WTC11 (cell line): ENCODE measurements around the gene ZNF496. TPM values are rescaled to one million over a fixed set of nuclear protein-coding genes. Genes with fewer than 3 reads are reported as not detected.
"Not testable (repeated sequence)": the region's sequence is repeated elsewhere in the genome, so short reads cannot be mapped to it uniquely, and the experiment has no call there.

Source experiments
- ATAC-seq: fragments of 200-7000 bp; cut with Tn5 transposase; 2 replicates; pipeline ENCODE4 v1.10.0; 2021; ENCODE audit warnings: mild to moderate bottlenecking, moderate library complexity
- CTCF ChIA-PET: fragments of 300-600 bp; sonication (Branson Sonifier 250); formaldehyde crosslinking; loops from one replicate; lab custom pipeline; 2021; ENCODE audit warnings: antibody characterized with exemption; lab: Charles Lee
- POLR2A ChIA-PET: fragments of 350-600 bp; sonication (Branson Sonifier 250); formaldehyde crosslinking; loops from one replicate; lab custom pipeline; 2021; ENCODE audit warnings: antibody characterized with exemption; lab: Charles Lee
- DNase-seq: peaks from one replicate; pipeline ENCODE4 v3.0.0; 2021; ENCODE audit warnings: low spot score
- H3K27ac Mint-ChIP-seq: 2 replicates; pipeline ENCODE4 v1.8.0; 2021; ENCODE audit warnings: mixed read lengths
- H3K27me3 Mint-ChIP-seq: 2 replicates; pipeline ENCODE4 v1.8.0; 2021; ENCODE audit warnings: low read depth, mild to moderate bottlenecking, moderate library complexity, mixed read lengths
- H3K36me3 Mint-ChIP-seq: 2 replicates; pipeline ENCODE4 v1.8.0; 2021; ENCODE audit warnings: mixed read lengths
- H3K4me1 Mint-ChIP-seq: 2 replicates; pipeline ENCODE4 v1.8.0; 2022; ENCODE audit warnings: mixed read lengths
- H3K4me3 Mint-ChIP-seq: 2 replicates; pipeline ENCODE4 v1.8.0; 2021; ENCODE audit warnings: mild to moderate bottlenecking, moderate library complexity, mixed read lengths
- H3K9me3 Mint-ChIP-seq: 2 replicates; pipeline ENCODE4 v1.8.0; 2021; ENCODE audit warnings: mixed read lengths
- ATF1 ChIP-seq: sonication (generic); formaldehyde crosslinking; IDR thresholded peaks from 2 replicates; pipeline ENCODE4 v1.8.1; 2023; ENCODE audit warnings: mild to moderate bottlenecking, moderate library complexity, missing genetic modification reagents
- CBFB ChIP-seq: sonication (generic); formaldehyde crosslinking; IDR thresholded peaks from 2 replicates; pipeline ENCODE4 v1.8.1; 2022; ENCODE audit warnings: mild to moderate bottlenecking, low read depth, missing genetic modification reagents
- ESRRA ChIP-seq: sonication (generic); formaldehyde crosslinking; IDR thresholded peaks from 2 replicates; pipeline ENCODE4 v1.8.1; 2022; ENCODE audit warnings: mild to moderate bottlenecking, missing genetic modification reagents, borderline replicate concordance
- GABPB1 ChIP-seq: sonication (generic); formaldehyde crosslinking; IDR thresholded peaks from 2 replicates; pipeline ENCODE4 v1.8.1; 2023; ENCODE audit warnings: mild to moderate bottlenecking, missing genetic modification reagents
- GRHL2 ChIP-seq: fragments of 250-450 bp; sonication (Bioruptor Pico); IDR thresholded peaks from 2 replicates; pipeline ENCODE4 v1.8.0; 2022; ENCODE audit warnings: mild to moderate bottlenecking, moderate library complexity; ENCODE audit not compliant: insufficient replicate concordance, severe bottlenecking
- JAZF1 ChIP-seq: fragments of 250-450 bp; sonication (Bioruptor Pico); IDR thresholded peaks from 2 replicates; pipeline ENCODE4 v1.9.0; 2021; ENCODE audit warnings: moderate library complexity, mild to moderate bottlenecking, inconsistent platforms
- JUN ChIP-seq: sonication (generic); formaldehyde crosslinking; IDR thresholded peaks from 2 replicates; pipeline ENCODE4 v1.8.0; 2023; ENCODE audit warnings: mild to moderate bottlenecking, missing genetic modification reagents
- KAT7 ChIP-seq: sonication (generic); formaldehyde crosslinking; IDR thresholded peaks from 2 replicates; pipeline ENCODE4 v1.8.1; 2023; ENCODE audit warnings: missing genetic modification reagents, mild to moderate bottlenecking, borderline replicate concordance
- NFATC4 ChIP-seq: fragments of 250-450 bp; sonication (Bioruptor Pico); IDR thresholded peaks from 2 replicates; pipeline ENCODE4 v1.9.0; 2021; ENCODE audit warnings: mild to moderate bottlenecking
- NFYB ChIP-seq: sonication (generic); formaldehyde crosslinking; conservative IDR thresholded peaks from 2 replicates; pipeline ENCODE4 v1.8.0; 2022; ENCODE audit warnings: low read depth, missing genetic modification reagents
- ZNF263 ChIP-seq: sonication (generic); formaldehyde crosslinking; IDR thresholded peaks from 2 replicates; pipeline ENCODE4 v1.8.1; 2022; ENCODE audit warnings: low read depth, mild to moderate bottlenecking, moderate library complexity, missing genetic modification reagents
- total RNA-seq: library from RNA; stranded (reverse); gene quantifications from 3 replicates; pipeline ENCODE4 v1.2.3, GENCODE V29; 2021
- TF ChIP-seq, protein P1 (sequence below): fragments of 250-450 bp; sonication (Bioruptor Pico); IDR thresholded peaks from 2 replicates; pipeline ENCODE4 v1.9.0; 2021; ENCODE audit warnings: mild to moderate bottlenecking
- TF ChIP-seq, protein P2 (sequence below): sonication (generic); formaldehyde crosslinking; IDR thresholded peaks from 2 replicates; pipeline ENCODE4 v1.8.1; 2022; ENCODE audit warnings: mild to moderate bottlenecking, moderate library complexity, missing genetic modification reagents
- TF ChIP-seq, protein P3 (sequence below): sonication (generic); formaldehyde crosslinking; IDR thresholded peaks from 2 replicates; pipeline ENCODE4 v1.8.0; 2023; ENCODE audit warnings: missing genetic modification reagents, mild to moderate bottlenecking, borderline replicate concordance
- TF ChIP-seq, protein P4 (sequence below): sonication (generic); formaldehyde crosslinking; IDR thresholded peaks from 2 replicates; pipeline ENCODE4 v1.8.1; 2023; ENCODE audit warnings: mild to moderate bottlenecking, moderate library complexity, missing genetic modification reagents

Gene ZNF496
- total RNA-seq, 1 experiment from 2014 or later = 88.3 TPM

DNA sequence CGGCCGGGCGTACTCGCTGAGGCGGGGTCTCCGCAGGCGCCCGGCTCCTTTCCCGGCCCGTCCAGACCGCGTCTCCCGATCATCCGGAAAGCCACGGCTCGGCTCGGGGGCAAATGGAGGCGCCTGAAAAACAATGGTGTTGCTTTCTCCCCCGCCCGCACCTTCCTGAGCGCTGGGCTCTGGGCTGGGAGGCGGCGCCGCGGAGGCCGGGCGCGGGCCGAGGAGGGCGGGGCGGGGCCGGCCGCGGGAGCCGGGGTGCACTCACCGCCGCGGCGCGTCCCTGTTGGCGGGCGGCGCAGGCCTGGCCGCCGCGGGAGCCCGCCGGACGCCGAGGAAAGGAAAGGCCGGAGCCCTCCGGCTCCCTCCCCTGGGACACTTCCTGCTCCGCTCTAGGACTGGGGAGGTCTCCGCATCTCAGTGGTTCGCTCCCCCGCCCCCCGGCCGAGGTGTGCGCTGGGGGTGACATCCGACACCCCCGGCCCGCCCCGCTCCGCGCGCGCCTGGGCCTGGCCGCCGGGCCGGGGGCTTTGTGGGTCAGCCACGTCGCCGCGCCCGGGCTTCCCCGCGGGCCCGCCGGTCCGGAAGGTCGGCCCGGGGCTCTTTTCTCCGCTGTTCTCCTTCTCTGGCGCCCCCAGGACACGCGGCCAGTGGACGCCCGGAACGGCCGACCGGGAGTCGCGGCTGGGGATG is at the start of gene ZNF496 (continued):
- TF ChIP-seq, protein P1, sequence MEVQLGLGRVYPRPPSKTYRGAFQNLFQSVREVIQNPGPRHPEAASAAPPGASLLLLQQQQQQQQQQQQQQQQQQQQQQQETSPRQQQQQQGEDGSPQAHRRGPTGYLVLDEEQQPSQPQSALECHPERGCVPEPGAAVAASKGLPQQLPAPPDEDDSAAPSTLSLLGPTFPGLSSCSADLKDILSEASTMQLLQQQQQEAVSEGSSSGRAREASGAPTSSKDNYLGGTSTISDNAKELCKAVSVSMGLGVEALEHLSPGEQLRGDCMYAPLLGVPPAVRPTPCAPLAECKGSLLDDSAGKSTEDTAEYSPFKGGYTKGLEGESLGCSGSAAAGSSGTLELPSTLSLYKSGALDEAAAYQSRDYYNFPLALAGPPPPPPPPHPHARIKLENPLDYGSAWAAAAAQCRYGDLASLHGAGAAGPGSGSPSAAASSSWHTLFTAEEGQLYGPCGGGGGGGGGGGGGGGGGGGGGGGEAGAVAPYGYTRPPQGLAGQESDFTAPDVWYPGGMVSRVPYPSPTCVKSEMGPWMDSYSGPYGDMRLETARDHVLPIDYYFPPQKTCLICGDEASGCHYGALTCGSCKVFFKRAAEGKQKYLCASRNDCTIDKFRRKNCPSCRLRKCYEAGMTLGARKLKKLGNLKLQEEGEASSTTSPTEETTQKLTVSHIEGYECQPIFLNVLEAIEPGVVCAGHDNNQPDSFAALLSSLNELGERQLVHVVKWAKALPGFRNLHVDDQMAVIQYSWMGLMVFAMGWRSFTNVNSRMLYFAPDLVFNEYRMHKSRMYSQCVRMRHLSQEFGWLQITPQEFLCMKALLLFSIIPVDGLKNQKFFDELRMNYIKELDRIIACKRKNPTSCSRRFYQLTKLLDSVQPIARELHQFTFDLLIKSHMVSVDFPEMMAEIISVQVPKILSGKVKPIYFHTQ = no peak
- TF ChIP-seq KAT7 (CRISPR knock-in tag) (peak; percentile 86; the same call in 1 of the 2 replicates), ZNF263 (no peak), GRHL2 (CRISPR knock-in tag) (no peak), JUN (no peak), NFATC4 (CRISPR knock-in tag) (no peak)
- TF ChIP-seq, protein P2, sequence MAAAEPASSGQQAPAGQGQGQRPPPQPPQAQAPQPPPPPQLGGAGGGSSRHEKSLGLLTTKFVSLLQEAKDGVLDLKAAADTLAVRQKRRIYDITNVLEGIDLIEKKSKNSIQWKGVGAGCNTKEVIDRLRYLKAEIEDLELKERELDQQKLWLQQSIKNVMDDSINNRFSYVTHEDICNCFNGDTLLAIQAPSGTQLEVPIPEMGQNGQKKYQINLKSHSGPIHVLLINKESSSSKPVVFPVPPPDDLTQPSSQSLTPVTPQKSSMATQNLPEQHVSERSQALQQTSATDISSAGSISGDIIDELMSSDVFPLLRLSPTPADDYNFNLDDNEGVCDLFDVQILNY (CRISPR knock-in tag) = 0 out of 2 replicates have a peak, but pooled peaks have one; percentile 28

DNA sequence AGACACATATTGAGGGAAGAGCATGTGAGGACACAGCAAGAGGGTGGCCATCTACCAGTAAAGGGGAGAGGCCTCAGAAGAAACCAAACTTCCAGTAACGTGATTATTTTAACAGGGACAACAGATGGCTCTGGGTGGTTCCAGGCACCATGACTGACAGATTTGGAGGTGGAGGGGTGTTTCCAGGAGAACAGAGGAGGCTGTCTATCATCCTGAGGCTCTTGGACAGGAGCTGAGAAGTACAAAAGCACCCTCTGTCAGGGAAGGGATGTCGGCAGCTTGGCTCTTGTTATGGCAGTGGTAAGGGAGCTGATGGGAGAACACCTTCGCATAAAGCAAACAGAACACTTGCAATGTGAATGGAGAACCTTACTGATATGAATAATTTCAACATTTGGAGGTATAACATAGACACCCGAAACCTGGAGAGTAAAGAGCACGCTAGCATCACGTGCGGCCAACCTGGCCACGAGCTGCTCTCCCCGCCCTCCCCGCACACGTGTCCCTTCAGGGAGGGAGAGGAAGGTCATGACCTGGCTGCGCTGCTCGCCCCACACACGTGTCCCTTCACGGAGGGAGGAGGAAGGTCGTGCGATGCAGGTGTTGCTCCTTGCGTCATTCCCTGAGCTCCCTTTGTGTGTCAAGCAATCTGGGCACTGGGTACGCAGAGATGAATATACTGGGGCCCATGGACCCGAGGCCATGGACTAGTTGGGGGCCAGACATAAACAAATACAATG is 46.8 kb upstream of the ZNF496 start:
- peaks cover 52% of the 10 kb centered on the region for H3K4me1 Mint-ChIP-seq
- ATAC-seq (no peak), DNase-seq (no peak)
- no peaks in the 10 kb centered on the region for H3K27me3 Mint-ChIP-seq
- no peak overlapping the region for H3K4me3 Mint-ChIP-seq
- POLR2A ChIA-PET = no interaction called here
- peak overlapping the region; percentile 97 for H3K27ac Mint-ChIP-seq
- peaks cover 21% of the 10 kb centered on the region for H3K36me3 Mint-ChIP-seq
- TF ChIP-seq NFYB (no peak), JAZF1 (CRISPR knock-in tag) (no peak), ESRRA (CRISPR knock-in tag) (no peak), ATF1 (CRISPR knock-in tag) (no peak), GABPB1 (no peak), CBFB (CRISPR knock-in tag) (no peak)
- TF ChIP-seq, protein P3, sequence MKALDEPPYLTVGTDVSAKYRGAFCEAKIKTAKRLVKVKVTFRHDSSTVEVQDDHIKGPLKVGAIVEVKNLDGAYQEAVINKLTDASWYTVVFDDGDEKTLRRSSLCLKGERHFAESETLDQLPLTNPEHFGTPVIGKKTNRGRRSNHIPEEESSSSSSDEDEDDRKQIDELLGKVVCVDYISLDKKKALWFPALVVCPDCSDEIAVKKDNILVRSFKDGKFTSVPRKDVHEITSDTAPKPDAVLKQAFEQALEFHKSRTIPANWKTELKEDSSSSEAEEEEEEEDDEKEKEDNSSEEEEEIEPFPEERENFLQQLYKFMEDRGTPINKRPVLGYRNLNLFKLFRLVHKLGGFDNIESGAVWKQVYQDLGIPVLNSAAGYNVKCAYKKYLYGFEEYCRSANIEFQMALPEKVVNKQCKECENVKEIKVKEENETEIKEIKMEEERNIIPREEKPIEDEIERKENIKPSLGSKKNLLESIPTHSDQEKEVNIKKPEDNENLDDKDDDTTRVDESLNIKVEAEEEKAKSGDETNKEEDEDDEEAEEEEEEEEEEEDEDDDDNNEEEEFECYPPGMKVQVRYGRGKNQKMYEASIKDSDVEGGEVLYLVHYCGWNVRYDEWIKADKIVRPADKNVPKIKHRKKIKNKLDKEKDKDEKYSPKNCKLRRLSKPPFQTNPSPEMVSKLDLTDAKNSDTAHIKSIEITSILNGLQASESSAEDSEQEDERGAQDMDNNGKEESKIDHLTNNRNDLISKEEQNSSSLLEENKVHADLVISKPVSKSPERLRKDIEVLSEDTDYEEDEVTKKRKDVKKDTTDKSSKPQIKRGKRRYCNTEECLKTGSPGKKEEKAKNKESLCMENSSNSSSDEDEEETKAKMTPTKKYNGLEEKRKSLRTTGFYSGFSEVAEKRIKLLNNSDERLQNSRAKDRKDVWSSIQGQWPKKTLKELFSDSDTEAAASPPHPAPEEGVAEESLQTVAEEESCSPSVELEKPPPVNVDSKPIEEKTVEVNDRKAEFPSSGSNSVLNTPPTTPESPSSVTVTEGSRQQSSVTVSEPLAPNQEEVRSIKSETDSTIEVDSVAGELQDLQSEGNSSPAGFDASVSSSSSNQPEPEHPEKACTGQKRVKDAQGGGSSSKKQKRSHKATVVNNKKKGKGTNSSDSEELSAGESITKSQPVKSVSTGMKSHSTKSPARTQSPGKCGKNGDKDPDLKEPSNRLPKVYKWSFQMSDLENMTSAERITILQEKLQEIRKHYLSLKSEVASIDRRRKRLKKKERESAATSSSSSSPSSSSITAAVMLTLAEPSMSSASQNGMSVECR (CRISPR knock-in tag) = no peak
- TF ChIP-seq, protein P4, sequence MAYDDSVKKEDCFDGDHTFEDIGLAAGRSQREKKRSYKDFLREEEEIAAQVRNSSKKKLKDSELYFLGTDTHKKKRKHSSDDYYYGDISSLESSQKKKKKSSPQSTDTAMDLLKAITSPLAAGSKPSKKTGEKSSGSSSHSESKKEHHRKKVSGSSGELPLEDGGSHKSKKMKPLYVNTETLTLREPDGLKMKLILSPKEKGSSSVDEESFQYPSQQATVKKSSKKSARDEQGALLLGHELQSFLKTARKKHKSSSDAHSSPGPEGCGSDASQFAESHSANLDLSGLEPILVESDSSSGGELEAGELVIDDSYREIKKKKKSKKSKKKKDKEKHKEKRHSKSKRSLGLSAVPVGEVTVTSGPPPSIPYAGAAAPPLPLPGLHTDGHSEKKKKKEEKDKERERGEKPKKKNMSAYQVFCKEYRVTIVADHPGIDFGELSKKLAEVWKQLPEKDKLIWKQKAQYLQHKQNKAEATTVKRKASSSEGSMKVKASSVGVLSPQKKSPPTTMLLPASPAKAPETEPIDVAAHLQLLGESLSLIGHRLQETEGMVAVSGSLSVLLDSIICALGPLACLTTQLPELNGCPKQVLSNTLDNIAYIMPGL (CRISPR knock-in tag) = no peak
- TF ChIP-seq, all 79 proteins: peak for 0
- peaks cover 24% of the 10 kb centered on the region for H3K9me3 Mint-ChIP-seq
- CTCF ChIA-PET = interaction anchor here (1.5 kb wide), 1 partner anchor 12 kb away, joined by 10 read pairs; no protein-coding TSS in a partner anchor

DNA sequence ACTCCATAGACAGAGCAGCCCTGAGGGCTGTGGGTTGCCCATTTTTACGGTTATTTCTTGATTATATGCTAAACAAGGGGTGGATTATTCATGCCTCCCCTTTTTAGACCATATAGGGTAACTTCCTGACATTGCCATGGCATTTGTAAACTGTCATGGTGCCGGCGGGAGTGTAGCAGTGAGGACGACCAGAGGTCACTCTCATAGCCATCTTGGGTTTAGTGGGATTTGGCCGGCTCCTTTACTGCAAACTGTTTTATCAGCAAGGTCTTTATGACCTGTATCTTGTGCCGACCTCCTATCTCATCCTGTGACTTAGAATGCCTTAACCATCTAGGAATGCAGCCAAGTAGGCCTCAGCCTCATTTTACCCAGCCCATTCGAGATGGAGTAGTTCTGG is 46.0 kb upstream of the ZNF496 start:
- Mint-ChIP-seq H3K9me3 (peaks cover 18% of the 10 kb centered on the region), H3K4me1 (peaks cover 55% of the 10 kb centered on the region), H3K27ac (peak overlapping the region; percentile 97)

More for the DNA sequence above, 46.0 kb upstream of the ZNF496 start:
- CTCF ChIA-PET = interaction anchor here (1.4 kb wide), 1 partner anchor 12 kb away, joined by 26 read pairs; no protein-coding TSS in a partner anchor
- Mint-ChIP-seq H3K36me3 (peaks cover 15% of the 10 kb centered on the region), H3K4me3 (peak overlapping the region; percentile 62)
- H3K27me3 Mint-ChIP-seq, DNase-seq, POLR2A ChIA-PET, ATAC-seq: not testable (repeated sequence)
